BJ (cell line): ENCODE data around the gene KIF1A. TPM values are rescaled to one million over a fixed set of nuclear protein-coding genes. Genes with fewer than 3 reads are reported as not detected.

ENCODE experiments used
- CTCF ChIA-PET: fragments of 350-600 bp; formaldehyde crosslinking; extraction: SDS; loops from one replicate; lab custom pipeline; 2021; ENCODE audit warnings: antibody characterized with exemption, inconsistent platforms; lab: Yijun Ruan, JAX
- POLR2A ChIA-PET: fragments of 300-600 bp; sonication (Branson Sonifier 250); formaldehyde crosslinking; extraction: SDS; loops from one replicate; lab custom pipeline; 2021; ENCODE audit warnings: antibody characterized with exemption; lab: Charles Lee
- DNase-seq: peaks from one replicate; pipeline ENCODE4 v3.0.0-alpha.2; 2011; ENCODE audit warnings: low read depth
- H3K27me3 ChIP-seq: 2 replicates; pipeline ENCODE4 v1.6.0; 2011; ENCODE audit warnings: low read length; ENCODE audit not compliant: control insufficient read depth, insufficient read depth
- H3K36me3 ChIP-seq: 2 replicates; pipeline ENCODE4 v1.5.1; 2011; ENCODE audit warnings: low read length; ENCODE audit not compliant: control insufficient read depth, insufficient read depth
- H3K4me3 ChIP-seq: 2 replicates; pipeline ENCODE4 v1.5.1; 2011; ENCODE audit warnings: low read depth, mild to moderate bottlenecking, control low read depth, low read length
- polyA plus RNA-seq: library from polyadenylated mRNA; depleted of rRNA; stranded (reverse); fragments of >200 nt; gene quantifications from 2 replicates; pipeline ENCODE4 v1.2.3, GENCODE V29; 2011
- TF ChIP-seq, protein P1 (sequence below): IDR thresholded peaks from 2 replicates; pipeline ENCODE4 v1.5.1; 2011; ENCODE audit warnings: low read depth, mild to moderate bottlenecking, control low read depth, inconsistent platforms, low read length, moderate library complexity; ENCODE audit not compliant: insufficient read depth

KIF1A gene
- polyA plus RNA-seq, 1 experiment: 0.01 TPM

DNA sequence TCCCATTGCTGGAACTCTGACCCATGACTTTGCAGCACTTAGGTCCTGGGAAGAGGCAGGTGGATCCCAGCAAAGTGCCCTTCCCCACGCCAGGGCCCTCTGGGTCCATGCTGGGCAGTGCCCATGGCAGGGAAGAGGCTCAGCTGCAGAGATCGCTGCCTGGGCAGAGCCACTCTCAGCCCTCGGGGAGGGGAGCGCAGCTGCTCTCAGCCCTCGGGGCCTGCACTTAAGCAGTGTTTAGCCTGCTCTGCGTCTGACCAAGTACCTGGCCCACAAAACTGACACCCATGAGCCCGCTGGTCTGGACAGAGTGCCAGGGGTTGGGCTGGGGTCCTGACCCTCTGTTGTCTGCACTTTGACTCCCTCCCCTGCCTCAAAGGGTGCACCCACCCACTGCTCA, 82.1 kb downstream of the KIF1A start:
- Histone ChIP-seq H3K27me3 (peaks cover 3% of the 10 kb centered on the region; the same call in 1 of the 2 replicates), H3K4me3 (no peak overlapping the region), H3K36me3 (no peaks in the 10 kb centered on the region)
- DNase-seq: no peak
- TF ChIP-seq, protein P1, sequence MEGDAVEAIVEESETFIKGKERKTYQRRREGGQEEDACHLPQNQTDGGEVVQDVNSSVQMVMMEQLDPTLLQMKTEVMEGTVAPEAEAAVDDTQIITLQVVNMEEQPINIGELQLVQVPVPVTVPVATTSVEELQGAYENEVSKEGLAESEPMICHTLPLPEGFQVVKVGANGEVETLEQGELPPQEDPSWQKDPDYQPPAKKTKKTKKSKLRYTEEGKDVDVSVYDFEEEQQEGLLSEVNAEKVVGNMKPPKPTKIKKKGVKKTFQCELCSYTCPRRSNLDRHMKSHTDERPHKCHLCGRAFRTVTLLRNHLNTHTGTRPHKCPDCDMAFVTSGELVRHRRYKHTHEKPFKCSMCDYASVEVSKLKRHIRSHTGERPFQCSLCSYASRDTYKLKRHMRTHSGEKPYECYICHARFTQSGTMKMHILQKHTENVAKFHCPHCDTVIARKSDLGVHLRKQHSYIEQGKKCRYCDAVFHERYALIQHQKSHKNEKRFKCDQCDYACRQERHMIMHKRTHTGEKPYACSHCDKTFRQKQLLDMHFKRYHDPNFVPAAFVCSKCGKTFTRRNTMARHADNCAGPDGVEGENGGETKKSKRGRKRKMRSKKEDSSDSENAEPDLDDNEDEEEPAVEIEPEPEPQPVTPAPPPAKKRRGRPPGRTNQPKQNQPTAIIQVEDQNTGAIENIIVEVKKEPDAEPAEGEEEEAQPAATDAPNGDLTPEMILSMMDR: no peak
- CTCF ChIA-PET: no interaction called here
- POLR2A ChIA-PET: no interaction called here

DNA sequence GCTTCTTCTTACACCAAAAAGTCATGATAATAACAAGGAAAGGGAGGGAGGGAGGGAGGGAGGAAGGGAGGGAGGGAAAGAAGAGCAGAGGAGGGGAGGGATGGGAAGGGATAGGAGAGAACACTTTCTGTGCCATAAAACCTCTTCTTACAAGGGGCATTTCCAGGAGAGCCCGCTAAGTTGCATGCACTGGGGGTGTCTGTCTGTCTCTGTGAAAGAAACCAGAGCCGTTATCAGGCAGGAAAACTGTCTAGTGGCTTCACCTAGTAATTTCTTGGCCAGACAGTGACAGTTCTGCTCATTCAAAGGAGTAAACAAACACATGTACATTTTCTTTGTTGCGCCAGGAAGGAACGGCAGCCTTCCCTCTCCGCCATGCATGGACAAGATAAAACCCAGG, 82.5 kb downstream of the KIF1A start:
- no peak for DNase-seq
- CTCF ChIA-PET: no interaction called here
- peaks cover 3% of the 10 kb centered on the region; the same call in 1 of the 2 replicates for H3K27me3 ChIP-seq
- TF ChIP-seq, protein P1: no peak
- POLR2A ChIA-PET: no interaction called here
- no peaks in the 10 kb centered on the region for H3K36me3 ChIP-seq
- H3K4me3 ChIP-seq: no peak overlapping the region

DNA sequence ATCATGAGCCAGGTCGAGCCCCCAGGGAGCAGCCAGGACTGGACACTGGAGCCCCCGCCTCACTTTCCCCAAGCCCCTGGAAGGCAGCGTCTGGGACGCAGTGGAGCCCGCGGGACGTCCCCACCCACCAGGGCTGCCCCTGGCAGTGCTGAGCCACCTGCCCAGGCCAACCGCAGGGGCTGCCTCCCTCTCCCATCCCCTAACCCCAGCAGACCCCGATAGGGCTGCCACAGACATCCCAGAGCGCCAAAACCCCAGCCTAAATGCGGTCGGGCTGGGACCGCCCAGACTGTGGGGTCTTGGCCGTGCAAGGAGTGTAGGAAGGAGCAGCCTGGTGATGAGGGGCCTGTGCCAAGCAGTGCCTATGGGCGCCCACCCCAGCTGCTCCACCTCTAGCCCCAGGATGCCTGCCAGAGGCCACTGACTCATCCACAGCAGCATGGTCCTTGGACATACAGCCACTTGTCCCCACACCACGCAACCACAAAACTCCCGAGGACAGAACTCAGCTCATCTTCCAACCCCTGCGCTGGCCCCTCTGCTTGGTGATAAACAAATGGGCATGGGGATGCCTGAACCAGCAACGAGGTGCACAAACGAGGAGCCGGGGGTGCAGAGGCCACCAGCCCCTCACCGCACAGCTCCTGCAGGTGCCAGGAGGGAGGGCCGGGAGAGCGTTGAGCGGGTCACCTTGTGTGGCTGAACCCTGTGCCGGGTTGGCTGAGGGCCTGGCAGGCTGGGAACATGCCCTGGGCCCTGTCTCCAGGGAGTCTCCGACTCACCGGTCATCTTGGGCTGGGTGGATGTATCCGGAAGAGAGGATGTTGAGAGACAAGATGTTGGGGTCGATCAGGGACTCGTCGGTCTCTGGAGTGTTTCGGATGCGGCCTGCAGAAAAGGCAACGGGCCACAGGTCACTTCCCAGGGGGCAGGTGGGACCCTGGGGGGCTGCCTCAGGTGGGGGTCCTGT, 83.5 kb downstream of the KIF1A start:
- no peak overlapping the region for H3K4me3 ChIP-seq
- ChIA-PET CTCF (no interaction called here), POLR2A (no interaction called here)
- peaks cover under 1% of the 10 kb centered on the region for H3K27me3 ChIP-seq
- TF ChIP-seq, protein P1: no peak
- H3K36me3 ChIP-seq: no peaks in the 10 kb centered on the region
- DNase-seq: no peak

DNA sequence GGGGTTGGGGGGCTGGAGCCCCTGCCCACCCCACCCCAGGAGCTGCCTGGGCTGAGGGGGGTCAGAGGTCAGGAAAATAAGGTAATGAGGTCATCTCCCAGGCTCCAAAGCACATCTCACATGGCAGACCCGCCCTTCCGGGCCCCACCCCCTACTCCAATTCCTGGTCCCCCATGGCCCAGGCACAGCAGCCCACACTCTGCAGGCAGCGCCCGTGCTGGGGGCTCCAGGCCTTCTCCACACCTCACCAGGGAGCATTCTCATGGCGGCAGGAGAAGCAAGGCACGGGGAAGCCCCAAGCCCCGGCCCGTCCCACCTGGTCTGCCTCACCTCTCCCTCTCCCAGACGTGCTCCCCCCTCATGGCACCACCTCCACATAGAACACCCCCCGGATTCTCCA, 84.5 kb downstream of the KIF1A start:
- Histone ChIP-seq H3K27me3 (peaks cover 5% of the 10 kb centered on the region), H3K36me3 (no peaks in the 10 kb centered on the region), H3K4me3 (no peak overlapping the region)
- POLR2A ChIA-PET: no interaction called here
- CTCF ChIA-PET: no interaction called here
- no peak for DNase-seq
- TF ChIP-seq, protein P1: no peak

DNA sequence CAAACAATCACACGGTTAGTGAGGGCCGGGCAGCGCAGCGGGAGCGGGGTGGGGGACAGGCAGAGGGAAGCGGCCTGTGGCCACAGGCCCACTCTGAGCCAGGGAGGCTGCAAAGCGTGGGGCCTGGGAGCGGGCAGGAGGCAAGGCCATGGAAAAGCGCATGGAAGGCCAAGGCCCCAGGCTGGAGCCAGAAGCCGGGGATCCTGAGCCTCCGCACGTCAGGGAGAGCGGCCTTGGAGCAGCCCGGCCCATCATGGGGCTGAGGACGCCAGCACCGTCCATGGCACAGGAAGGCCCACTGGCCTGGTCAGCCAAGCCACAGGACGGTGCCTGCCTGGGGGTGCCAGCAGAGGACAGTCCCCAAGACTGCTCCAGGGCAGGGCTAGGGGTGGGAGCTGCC, 85.3 kb downstream of the KIF1A start:
- no peak for DNase-seq
- peaks cover 11% of the 10 kb centered on the region for H3K27me3 ChIP-seq
- no peak overlapping the region for H3K4me3 ChIP-seq
- H3K36me3 ChIP-seq: no peaks in the 10 kb centered on the region
- TF ChIP-seq, protein P1: no peak
- POLR2A ChIA-PET: no interaction called here
- CTCF ChIA-PET: no interaction called here
